ENCODE data around the gene STING1.
"Not testable (repeated sequence)": the region's sequence is repeated elsewhere in the genome, so short reads cannot be mapped to it uniquely, and the experiment has no call there.

The STING1 gene

GRCh38 chr5:139523635-139524445 lies 41.3 kb upstream of the STING1 start:
- Histone ChIP-seq H3K9me3 (ENCODE audit: control insufficient read depth in 2 of 2, low read length in 2 of 2) (no peaks in the 10 kb centered on the region), H3K27ac (ENCODE audit: low read length) (no peak overlapping the region), H3K9ac (ENCODE audit: low read length in 2 of 2) (no peak overlapping the region), H3K36me3 (ENCODE audit: control insufficient read depth in 2 of 2, insufficient read depth in 2 of 2, low read length in 2 of 2) (no peaks in the 10 kb centered on the region), H3K27me3 (ENCODE audit: control insufficient read depth in 1 of 2, insufficient read depth in 2 of 2, low read length in 2 of 2) (no peaks in the 10 kb centered on the region), H3K4me3 (ENCODE audit: low read length in 2 of 2) (no peak overlapping the region), H3K4me1 (ENCODE audit: control insufficient read depth, insufficient read depth, low read length) (no peaks in the 10 kb centered on the region)

- peak overlapping the region; percentile 81 to 93 for H3K4me3 ChIP-seq (ENCODE audit: low read length in 2 of 2)
Observed at GRCh38 chr5:139517683-139518564, 35.4 kb upstream of the STING1 start.

GRCh38 chr5:139514486-139514856 lies 31.9 kb upstream of the STING1 start:
- Histone ChIP-seq H3K36me3 (ENCODE audit: control insufficient read depth in 2 of 2, insufficient read depth in 2 of 2, low read length in 2 of 2) (no peaks in the 10 kb centered on the region), H3K9me3 (ENCODE audit: control insufficient read depth in 2 of 2, low read length in 2 of 2) (no peaks in the 10 kb centered on the region), H3K27me3 (ENCODE audit: control insufficient read depth in 1 of 2, insufficient read depth in 2 of 2, low read length in 2 of 2) (no peaks in the 10 kb centered on the region), H3K4me3 (ENCODE audit: low read length in 2 of 2) (no peak overlapping the region), H3K4me1 (ENCODE audit: control insufficient read depth, insufficient read depth, low read length) (peaks cover 11% of the 10 kb centered on the region), H3K9ac (ENCODE audit: low read length in 2 of 2) (no peak overlapping the region), H3K27ac (ENCODE audit: low read length) (no peak overlapping the region)

More at GRCh38 chr5:139517683-139518564, 35.4 kb upstream of the STING1 start:
- H3K9me3 ChIP-seq (ENCODE audit: control insufficient read depth in 2 of 2, low read length in 2 of 2): no peaks in the 10 kb centered on the region
- no peaks in the 10 kb centered on the region for H3K27me3 ChIP-seq (ENCODE audit: control insufficient read depth in 1 of 2, insufficient read depth in 2 of 2, low read length in 2 of 2)
- H3K36me3 ChIP-seq (ENCODE audit: control insufficient read depth in 2 of 2, insufficient read depth in 2 of 2, low read length in 2 of 2): no peaks in the 10 kb centered on the region
- peak overlapping the region; percentile 97 for H3K9ac ChIP-seq (ENCODE audit: low read length in 2 of 2)
- peaks cover 11% of the 10 kb centered on the region for H3K4me1 ChIP-seq (ENCODE audit: control insufficient read depth, insufficient read depth, low read length)
- peak overlapping the region; percentile 64 for H3K27ac ChIP-seq (ENCODE audit: low read length)

- Histone ChIP-seq H3K4me3 (ENCODE audit: low read length in 2 of 2) (no peak overlapping the region), H3K27ac (ENCODE audit: low read length) (no peak overlapping the region), H3K9ac (ENCODE audit: low read length in 2 of 2) (no peak overlapping the region), H3K27me3 (ENCODE audit: control insufficient read depth in 1 of 2, insufficient read depth in 2 of 2, low read length in 2 of 2) (no peaks in the 10 kb centered on the region), H3K36me3 (ENCODE audit: control insufficient read depth in 2 of 2, insufficient read depth in 2 of 2, low read length in 2 of 2) (no peaks in the 10 kb centered on the region), H3K4me1 (ENCODE audit: control insufficient read depth, insufficient read depth, low read length) (peaks cover 11% of the 10 kb centered on the region), H3K9me3 (ENCODE audit: control insufficient read depth in 2 of 2, low read length in 2 of 2) (no peaks in the 10 kb centered on the region)
Observed at GRCh38 chr5:139513852-139514485, 31.4 kb upstream of the STING1 start.

GRCh38 chr5:139513434-139513833 lies 30.9 kb upstream of the STING1 start:
- not testable (repeated sequence) for H3K27ac ChIP-seq (ENCODE audit: low read length); H3K27me3 ChIP-seq (ENCODE audit: control insufficient read depth in 1 of 2, insufficient read depth in 2 of 2, low read length in 2 of 2); H3K4me3 ChIP-seq (ENCODE audit: low read length in 2 of 2); H3K4me1 ChIP-seq (ENCODE audit: control insufficient read depth, insufficient read depth, low read length); H3K9me3 ChIP-seq (ENCODE audit: control insufficient read depth in 2 of 2, low read length in 2 of 2); H3K9ac ChIP-seq (ENCODE audit: low read length in 2 of 2); H3K36me3 ChIP-seq (ENCODE audit: control insufficient read depth in 2 of 2, insufficient read depth in 2 of 2, low read length in 2 of 2)

DNA sequence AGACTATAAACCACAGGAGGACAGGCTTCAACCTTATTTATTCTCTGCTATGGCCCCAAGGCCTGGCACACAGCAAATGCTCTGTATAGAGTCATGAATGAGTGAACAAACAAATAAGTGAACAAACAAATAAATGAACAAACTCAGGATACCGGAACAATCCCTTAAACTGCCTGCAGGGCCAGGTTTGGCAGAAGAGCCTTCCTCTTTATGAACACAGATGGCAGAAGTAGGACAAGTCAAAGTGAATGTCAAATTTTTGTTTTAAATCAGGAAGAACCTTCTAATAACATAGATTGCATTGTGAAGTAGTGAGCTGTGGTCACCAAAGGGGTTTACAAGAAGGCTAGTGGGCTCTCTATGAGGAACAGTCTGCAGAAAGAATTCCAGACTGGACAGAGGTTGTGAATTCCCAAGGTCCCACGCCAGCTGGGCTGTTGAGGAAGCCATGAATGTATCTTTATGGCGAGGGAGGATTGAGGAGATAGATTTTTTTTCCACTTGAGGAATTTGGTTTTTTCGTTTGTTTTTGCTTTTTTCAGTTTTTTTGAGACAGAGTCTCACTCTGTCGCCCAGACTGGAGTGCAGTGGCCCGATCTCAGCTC lies 30.3 kb upstream of the STING1 start:
- Histone ChIP-seq H3K9me3 (ENCODE audit: control insufficient read depth in 2 of 2, low read length in 2 of 2) (no peaks in the 10 kb centered on the region), H3K27me3 (ENCODE audit: control insufficient read depth in 1 of 2, insufficient read depth in 2 of 2, low read length in 2 of 2) (no peaks in the 10 kb centered on the region), H3K36me3 (ENCODE audit: control insufficient read depth in 2 of 2, insufficient read depth in 2 of 2, low read length in 2 of 2) (no peaks in the 10 kb centered on the region), H3K9ac (ENCODE audit: low read length in 2 of 2) (no peak overlapping the region), H3K4me1 (ENCODE audit: control insufficient read depth, insufficient read depth, low read length) (peaks cover 5% of the 10 kb centered on the region), H3K27ac (ENCODE audit: low read length) (no peak overlapping the region), H3K4me3 (ENCODE audit: low read length in 2 of 2) (no peak overlapping the region)

DNA sequence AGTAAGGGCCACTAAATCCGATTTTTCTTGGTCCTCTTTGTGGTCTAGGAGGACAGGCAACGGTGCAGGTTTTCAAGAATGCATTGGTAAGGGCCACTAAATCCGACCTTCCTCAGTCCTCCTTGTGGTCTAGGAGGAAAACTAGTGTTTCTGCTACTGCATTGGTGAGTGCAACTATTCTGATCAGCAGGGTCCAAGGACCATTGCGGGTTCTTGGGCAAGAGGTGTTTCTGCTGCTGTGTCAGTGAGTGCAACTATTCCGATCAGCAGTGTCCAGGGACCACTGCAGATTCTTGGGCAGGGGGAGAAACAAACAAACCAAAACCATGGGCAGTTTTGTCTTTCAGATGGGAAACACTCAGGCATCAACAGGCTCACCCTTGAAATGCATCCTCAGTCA lies 22.2 kb upstream of the STING1 start:
- H3K9me3 ChIP-seq (ENCODE audit: control insufficient read depth in 2 of 2, low read length in 2 of 2); H3K36me3 ChIP-seq (ENCODE audit: control insufficient read depth in 2 of 2, insufficient read depth in 2 of 2, low read length in 2 of 2); H3K27me3 ChIP-seq (ENCODE audit: control insufficient read depth in 1 of 2, insufficient read depth in 2 of 2, low read length in 2 of 2); H3K4me3 ChIP-seq (ENCODE audit: low read length in 2 of 2); H3K9ac ChIP-seq (ENCODE audit: low read length in 2 of 2); H3K4me1 ChIP-seq (ENCODE audit: control insufficient read depth, insufficient read depth, low read length); H3K27ac ChIP-seq (ENCODE audit: low read length): not testable (repeated sequence)

DNA sequence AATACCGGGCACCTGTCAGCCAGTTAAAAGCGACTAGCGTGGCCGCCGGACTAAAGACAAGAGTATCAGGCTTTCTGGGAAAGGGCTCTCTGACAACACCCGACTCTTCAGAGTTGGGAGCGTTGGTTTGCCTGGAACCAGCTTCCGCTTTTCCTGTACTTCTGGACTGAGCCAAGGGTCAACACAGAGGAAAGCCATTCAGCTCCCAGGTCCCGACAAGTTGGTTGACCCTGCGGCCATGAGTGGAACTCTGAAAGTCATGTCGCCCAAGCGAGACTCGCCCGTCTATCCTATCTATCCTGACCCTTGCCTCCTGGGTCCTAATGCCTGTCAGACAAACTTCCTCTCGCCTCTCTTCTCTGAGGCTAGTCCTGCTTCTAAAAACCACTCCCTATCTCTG lies 21.3 kb upstream of the STING1 start:
- H3K4me1 ChIP-seq (ENCODE audit: control insufficient read depth, insufficient read depth, low read length); H3K36me3 ChIP-seq (ENCODE audit: control insufficient read depth in 2 of 2, insufficient read depth in 2 of 2, low read length in 2 of 2); H3K9ac ChIP-seq (ENCODE audit: low read length in 2 of 2); H3K27ac ChIP-seq (ENCODE audit: low read length); H3K9me3 ChIP-seq (ENCODE audit: control insufficient read depth in 2 of 2, low read length in 2 of 2); H3K27me3 ChIP-seq (ENCODE audit: control insufficient read depth in 1 of 2, insufficient read depth in 2 of 2, low read length in 2 of 2); H3K4me3 ChIP-seq (ENCODE audit: low read length in 2 of 2): not testable (repeated sequence)

DNA sequence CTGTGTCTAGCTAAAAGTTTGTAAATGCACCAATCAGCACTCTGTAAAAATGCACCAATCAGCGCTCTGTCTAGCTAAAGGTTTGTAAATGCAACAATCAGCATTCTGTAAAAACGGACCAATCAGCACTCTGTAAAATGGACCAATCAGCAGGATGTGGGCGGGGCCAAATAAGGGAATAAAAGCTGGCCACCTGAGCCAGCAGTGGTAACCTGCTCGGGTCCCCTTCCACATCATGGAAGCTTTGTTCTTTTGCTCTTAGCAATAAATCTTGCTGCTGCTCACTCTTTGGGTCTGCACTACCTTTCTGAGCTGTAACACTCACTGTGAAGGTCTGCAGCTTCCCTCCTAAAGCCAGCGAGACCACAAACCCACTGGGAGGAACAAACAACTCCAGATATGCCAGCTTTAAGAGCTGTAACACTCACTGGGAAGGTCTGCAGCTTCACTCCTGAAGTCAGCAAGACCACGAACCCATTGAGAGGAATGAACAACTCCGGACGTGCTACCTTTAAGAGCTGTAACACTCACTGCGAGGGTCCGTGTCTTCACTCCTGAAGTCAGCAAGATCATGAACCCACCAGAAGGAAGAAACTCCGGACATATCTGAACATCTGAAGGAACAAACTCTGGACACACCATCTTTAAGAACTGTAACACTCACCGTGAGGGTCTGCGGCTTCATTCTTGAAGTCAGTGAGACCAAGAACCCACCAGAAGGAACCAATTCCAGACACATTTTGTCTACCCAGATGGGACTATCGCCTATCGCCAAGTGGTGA lies 20.7 kb upstream of the STING1 start:
- H3K36me3 ChIP-seq (ENCODE audit: control insufficient read depth in 2 of 2, insufficient read depth in 2 of 2, low read length in 2 of 2); H3K4me3 ChIP-seq (ENCODE audit: low read length in 2 of 2); H3K4me1 ChIP-seq (ENCODE audit: control insufficient read depth, insufficient read depth, low read length); H3K27ac ChIP-seq (ENCODE audit: low read length); H3K9me3 ChIP-seq (ENCODE audit: control insufficient read depth in 2 of 2, low read length in 2 of 2); H3K9ac ChIP-seq (ENCODE audit: low read length in 2 of 2); H3K27me3 ChIP-seq (ENCODE audit: control insufficient read depth in 1 of 2, insufficient read depth in 2 of 2, low read length in 2 of 2): not testable (repeated sequence)

GRCh38 chr5:139501381-139501780 lies 18.8 kb upstream of the STING1 start:
- H3K9ac ChIP-seq (ENCODE audit: low read length in 2 of 2): no peak overlapping the region
- H3K4me3 ChIP-seq (ENCODE audit: low read length in 2 of 2): no peak overlapping the region
- H3K9me3 ChIP-seq (ENCODE audit: control insufficient read depth in 2 of 2, low read length in 2 of 2): no peaks in the 10 kb centered on the region
- H3K4me1 ChIP-seq (ENCODE audit: control insufficient read depth, insufficient read depth, low read length): no peaks in the 10 kb centered on the region
- H3K27ac ChIP-seq (ENCODE audit: low read length): no peak overlapping the region
- H3K36me3 ChIP-seq (ENCODE audit: control insufficient read depth in 2 of 2, insufficient read depth in 2 of 2, low read length in 2 of 2): no peaks in the 10 kb centered on the region
- H3K27me3 ChIP-seq (ENCODE audit: control insufficient read depth in 1 of 2, insufficient read depth in 2 of 2, low read length in 2 of 2): no peaks in the 10 kb centered on the region

Data from stomach smooth muscle (tissue), 2 donors.